DOHH2 (cell line): Measurements from ENCODE around the gene OXSM.

Experiments
- H3F3A ChIP-seq: fragments of 200-600 bp; sonication (generic), shearing (Covaris generic); 2 replicates; pipeline ENCODE4 v1.6.0; 2016; ENCODE audit warnings: antibody characterized with exemption, mild to moderate bottlenecking; ENCODE audit not compliant: control insufficient read depth, insufficient read depth
- H3K27ac ChIP-seq: fragments of 200-600 bp; sonication (generic); 2 replicates; pipeline ENCODE4 v1.5.1; 2014; ENCODE audit warnings: low read depth, mild to moderate bottlenecking, low read length, moderate library complexity
- H3K27me3 ChIP-seq: fragments of 200-600 bp; sonication (generic); 2 replicates; pipeline ENCODE4 v1.6.1; 2014; ENCODE audit warnings: mild to moderate bottlenecking, low read length, mixed read lengths; ENCODE audit not compliant: control insufficient read depth
- H3K36me3 ChIP-seq: fragments of 200-600 bp; sonication (generic); 2 replicates; pipeline ENCODE4 v1.6.1; 2014; ENCODE audit warnings: mild to moderate bottlenecking, low read length, moderate library complexity, mixed read lengths; ENCODE audit not compliant: control insufficient read depth
- H3K4me1 ChIP-seq: fragments of 200-600 bp; sonication (generic); 2 replicates; pipeline ENCODE4 v1.6.1; 2014; ENCODE audit warnings: mild to moderate bottlenecking, low read length, mixed read lengths; ENCODE audit not compliant: control insufficient read depth
- H3K4me2 ChIP-seq: fragments of 200-600 bp; sonication (generic); 2 replicates; pipeline ENCODE4 v1.6.0; 2014; ENCODE audit warnings: mild to moderate bottlenecking, low read length, moderate library complexity
- H3K4me3 ChIP-seq: fragments of 200-600 bp; sonication (generic); 2 replicates; pipeline ENCODE4 v1.5.1; 2014; ENCODE audit warnings: mild to moderate bottlenecking, low read length, mixed read lengths
- H3K79me2 ChIP-seq: fragments of 200-600 bp; sonication (generic); 2 replicates; pipeline ENCODE4 v1.6.1; 2014; ENCODE audit warnings: mild to moderate bottlenecking, low read length, mixed read lengths; ENCODE audit not compliant: control insufficient read depth
- H3K9me2 ChIP-seq: fragments of 200-600 bp; sonication (generic); replicated peaks from 2 replicates; pipeline ENCODE4 v1.6.1; 2014; ENCODE audit warnings: mild to moderate bottlenecking, low read length, mixed read lengths; ENCODE audit not compliant: control insufficient read depth
- H3K9me3 ChIP-seq: fragments of 200-600 bp; sonication (generic); 2 replicates; pipeline ENCODE4 v1.6.1; 2014; ENCODE audit warnings: antibody characterized with exemption, low read length, mixed read lengths; ENCODE audit not compliant: control insufficient read depth, insufficient read depth
- H4K20me1 ChIP-seq: fragments of 200-600 bp; sonication (generic); 2 replicates; pipeline ENCODE4 v1.6.0; 2014; ENCODE audit warnings: low read depth, mild to moderate bottlenecking, antibody characterized with exemption, low read length, moderate library complexity; ENCODE audit not compliant: control insufficient read depth, insufficient read depth
- CTCF ChIP-seq: fragments of 200-600 bp; sonication (generic); IDR thresholded peaks from one replicate; pipeline ENCODE4 v1.5.1; 2014; ENCODE audit warnings: antibody characterized with exemption, mild to moderate bottlenecking, low read depth, low read length; ENCODE audit not compliant: poor library complexity, severe bottlenecking
- EZH2phosphoT487 ChIP-seq: fragments of 200-600 bp; sonication (generic); IDR thresholded peaks from 2 replicates; pipeline ENCODE4 v1.6.1; 2017; ENCODE audit warnings: borderline replicate concordance, mild to moderate bottlenecking, antibody characterized with exemption, low read length, moderate library complexity, mixed read lengths

The OXSM gene

GRCh38 chr3:25817638-25818037 is 27.7 kb downstream of the OXSM start:
- Histone ChIP-seq H3K4me1 (peaks cover 15% of the 10 kb centered on the region), H3K9me2 (no peaks in the 10 kb centered on the region)

GRCh38 chr3:25818335-25818734 is 28.4 kb downstream of the OXSM start:
- H3K9me3 ChIP-seq: no peaks in the 10 kb centered on the region
- no peaks in the 10 kb centered on the region for H3K79me2 ChIP-seq
- peaks cover 15% of the 10 kb centered on the region for H3K4me1 ChIP-seq
- H3K4me2 ChIP-seq: no peak overlapping the region
- H3F3A ChIP-seq: no peaks in the 10 kb centered on the region
- no peaks in the 10 kb centered on the region for H3K27me3 ChIP-seq
- no peaks in the 10 kb centered on the region for H3K9me2 ChIP-seq
- H3K36me3 ChIP-seq: no peaks in the 10 kb centered on the region
- no peak overlapping the region for H3K4me3 ChIP-seq
- H3K27ac ChIP-seq: no peak overlapping the region
- TF ChIP-seq EZH2phosphoT487: no peak
- no peaks in the 10 kb centered on the region for H4K20me1 ChIP-seq

More at GRCh38 chr3:25817638-25818037, 27.7 kb downstream of the OXSM start:
- Histone ChIP-seq H3K9me3 (no peaks in the 10 kb centered on the region), H4K20me1 (no peaks in the 10 kb centered on the region), H3K4me3 (no peak overlapping the region), H3K27ac (no peak overlapping the region), H3K36me3 (no peaks in the 10 kb centered on the region), H3K4me2 (no peak overlapping the region), H3K27me3 (no peaks in the 10 kb centered on the region), H3F3A (no peaks in the 10 kb centered on the region), H3K79me2 (no peaks in the 10 kb centered on the region)
- TF ChIP-seq CTCF (no peak), EZH2phosphoT487 (no peak)

GRCh38 chr3:25820366-25820765 is 30.5 kb downstream of the OXSM start:
- H3K4me1 ChIP-seq: peaks cover 15% of the 10 kb centered on the region
- H3K27me3 ChIP-seq: no peaks in the 10 kb centered on the region
- no peaks in the 10 kb centered on the region for H3K79me2 ChIP-seq
- H3K4me3 ChIP-seq: no peak overlapping the region
- no peaks in the 10 kb centered on the region for H3K9me3 ChIP-seq
- H3F3A ChIP-seq: no peaks in the 10 kb centered on the region
- no peaks in the 10 kb centered on the region for H4K20me1 ChIP-seq
- no peaks in the 10 kb centered on the region for H3K9me2 ChIP-seq
- no peak overlapping the region for H3K27ac ChIP-seq
- no peak for TF ChIP-seq EZH2phosphoT487
- no peak for TF ChIP-seq CTCF
- H3K4me2 ChIP-seq: no peak overlapping the region
- H3K36me3 ChIP-seq: no peaks in the 10 kb centered on the region

GRCh38 chr3:25820816-25821486 is 31.1 kb downstream of the OXSM start:
- peaks cover 15% of the 10 kb centered on the region for H3K4me1 ChIP-seq
- no peaks in the 10 kb centered on the region for H3K9me2 ChIP-seq
- no peaks in the 10 kb centered on the region for H3K9me3 ChIP-seq
- no peak overlapping the region for H3K4me3 ChIP-seq
- H4K20me1 ChIP-seq: no peaks in the 10 kb centered on the region
- no peak overlapping the region for H3K27ac ChIP-seq
- no peaks in the 10 kb centered on the region for H3K36me3 ChIP-seq
- no peak for TF ChIP-seq EZH2phosphoT487
- no peak for TF ChIP-seq CTCF
- no peak overlapping the region for H3K4me2 ChIP-seq
- H3K27me3 ChIP-seq: no peaks in the 10 kb centered on the region
- no peaks in the 10 kb centered on the region for H3K79me2 ChIP-seq
- no peaks in the 10 kb centered on the region for H3F3A ChIP-seq
